HFF-Myc (cell line): Measurements from ENCODE around the gene KCNQ4.

Source experiments
- DNase-seq: peaks from one replicate; pipeline ENCODE4 v3.0.0-alpha.2; 2011; ENCODE audit warnings: low read depth; ENCODE audit errors: extremely low read depth
- H3K4me3 ChIP-seq: replicated peaks from 2 replicates; pipeline ENCODE4 v1.5.1; 2011; ENCODE audit warnings: low read depth, mild to moderate bottlenecking, control low read depth, low read length
- CTCF ChIP-seq: IDR thresholded peaks from 2 replicates; pipeline ENCODE4 v1.5.1; 2012; ENCODE audit warnings: mild to moderate bottlenecking, low read depth, low read length, control low read depth; ENCODE audit errors: missing control alignments

Gene KCNQ4

GRCh38 chr1:40783001-40783905 lies at the start of gene KCNQ4:
Gene KCNQ4 (plus strand): TSS chr1:40783787. CDS start chr1:40784094, 307 bp downstream.
- DNase-seq: no peak
- H3K4me3 ChIP-seq: peak within 1 kb of the TSS; percentile 30
- TF ChIP-seq CTCF: no peak

GRCh38 chr1:40734882-40735628 lies 48.5 kb upstream of the KCNQ4 start:
- no peak for DNase-seq
- no peak for TF ChIP-seq CTCF
- H3K4me3 ChIP-seq: no peak overlapping the region

GRCh38 chr1:40736085-40736531 lies 47.5 kb upstream of the KCNQ4 start:
- H3K4me3 ChIP-seq: no peak overlapping the region
- no peak for DNase-seq
- TF ChIP-seq CTCF: no peak

GRCh38 chr1:40738831-40739230 lies 44.8 kb upstream of the KCNQ4 start:
- no peak overlapping the region for H3K4me3 ChIP-seq
- TF ChIP-seq CTCF: no peak
- DNase-seq: no peak

GRCh38 chr1:40739455-40740008 lies 44.1 kb upstream of the KCNQ4 start:
- no peak overlapping the region for H3K4me3 ChIP-seq
- DNase-seq: no peak
- TF ChIP-seq CTCF: no peak

GRCh38 chr1:40740039-40740996 lies 43.3 kb upstream of the KCNQ4 start:
- no peak overlapping the region for H3K4me3 ChIP-seq
- TF ChIP-seq CTCF: no peak
- no peak for DNase-seq
